GM10266 (cell line): ENCODE measurements around the gene TIGD7.

Source experiments
- DNase-seq: peaks from one replicate; pipeline ENCODE4 v3.0.0; 2012; ENCODE audit errors: extremely low spot score
- TF ChIP-seq, protein P1 (sequence below): IDR thresholded peaks from 2 replicates; pipeline ENCODE4 v1.5.1; 2012; ENCODE audit warnings: mild to moderate bottlenecking, low read depth; ENCODE audit not compliant: control insufficient read depth, insufficient read depth; ENCODE audit errors: missing control alignments

Gene TIGD7

DNA sequence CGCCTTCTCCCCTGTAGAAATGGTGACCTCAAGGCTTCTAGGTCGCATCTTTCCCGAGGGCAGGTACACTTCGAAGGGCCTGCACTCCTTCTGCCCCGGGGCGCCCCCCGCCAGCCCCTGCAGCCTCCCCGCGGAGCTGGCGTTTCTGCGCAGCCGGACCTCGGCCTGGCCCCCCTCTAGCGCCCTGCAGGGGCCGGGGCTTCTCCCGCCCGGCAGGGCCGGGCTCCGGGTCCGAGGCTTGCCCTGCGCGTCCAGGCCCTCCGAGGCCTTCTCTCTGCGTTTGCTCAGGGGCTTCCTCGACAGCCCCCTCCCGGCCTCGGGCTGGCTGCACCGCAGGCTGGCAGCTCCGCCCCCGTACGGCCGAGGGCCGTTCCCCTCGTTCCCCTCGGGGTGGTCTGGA is 50.9 kb downstream of the TIGD7 start:
- TF ChIP-seq, protein P1, sequence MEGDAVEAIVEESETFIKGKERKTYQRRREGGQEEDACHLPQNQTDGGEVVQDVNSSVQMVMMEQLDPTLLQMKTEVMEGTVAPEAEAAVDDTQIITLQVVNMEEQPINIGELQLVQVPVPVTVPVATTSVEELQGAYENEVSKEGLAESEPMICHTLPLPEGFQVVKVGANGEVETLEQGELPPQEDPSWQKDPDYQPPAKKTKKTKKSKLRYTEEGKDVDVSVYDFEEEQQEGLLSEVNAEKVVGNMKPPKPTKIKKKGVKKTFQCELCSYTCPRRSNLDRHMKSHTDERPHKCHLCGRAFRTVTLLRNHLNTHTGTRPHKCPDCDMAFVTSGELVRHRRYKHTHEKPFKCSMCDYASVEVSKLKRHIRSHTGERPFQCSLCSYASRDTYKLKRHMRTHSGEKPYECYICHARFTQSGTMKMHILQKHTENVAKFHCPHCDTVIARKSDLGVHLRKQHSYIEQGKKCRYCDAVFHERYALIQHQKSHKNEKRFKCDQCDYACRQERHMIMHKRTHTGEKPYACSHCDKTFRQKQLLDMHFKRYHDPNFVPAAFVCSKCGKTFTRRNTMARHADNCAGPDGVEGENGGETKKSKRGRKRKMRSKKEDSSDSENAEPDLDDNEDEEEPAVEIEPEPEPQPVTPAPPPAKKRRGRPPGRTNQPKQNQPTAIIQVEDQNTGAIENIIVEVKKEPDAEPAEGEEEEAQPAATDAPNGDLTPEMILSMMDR, result no peak
- DNase-seq, result no peak

DNA sequence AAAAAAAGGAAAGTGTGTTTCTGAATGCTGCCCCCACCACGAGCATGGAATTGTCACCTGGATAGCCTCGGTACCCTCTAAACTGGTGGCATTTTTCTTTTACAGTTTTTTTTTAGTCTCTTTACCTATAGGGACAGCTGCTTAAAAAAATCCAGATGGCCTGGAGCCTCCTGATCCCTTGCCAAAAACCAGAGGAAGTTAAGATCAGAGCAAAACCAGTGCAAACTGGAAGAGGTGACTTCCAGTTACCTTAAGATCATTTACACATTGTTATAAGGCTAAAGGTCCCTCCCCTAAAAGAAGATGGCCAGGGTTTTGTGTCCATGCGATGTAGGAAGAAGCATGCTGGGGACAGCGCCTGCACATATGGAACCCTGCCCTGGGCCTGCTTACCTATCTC is 52.3 kb downstream of the TIGD7 start:
- no peak for DNase-seq
- TF ChIP-seq, protein P1, result no peak

DNA sequence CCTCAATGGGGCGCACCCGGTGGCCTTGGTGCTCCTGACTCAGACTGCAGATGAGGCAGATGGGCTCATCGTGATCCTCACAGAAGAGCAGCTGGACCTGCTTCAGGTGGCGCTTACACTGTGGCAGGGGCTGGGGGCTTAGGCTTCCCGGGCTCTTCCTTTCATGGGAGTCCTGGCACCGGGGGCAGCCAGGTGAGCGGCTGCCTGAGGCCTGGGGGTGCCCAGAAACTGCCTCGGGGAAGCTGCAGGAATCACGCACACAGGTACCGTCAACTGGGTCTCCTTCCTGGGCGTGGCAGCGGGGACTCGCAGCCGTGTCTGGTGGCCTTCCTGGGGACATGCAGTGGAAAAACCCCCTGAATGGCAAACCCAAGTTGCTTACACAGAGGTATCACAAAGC is 55.8 kb downstream of the TIGD7 start:
- DNase-seq, result no peak
- TF ChIP-seq, protein P1, result no peak

DNA sequence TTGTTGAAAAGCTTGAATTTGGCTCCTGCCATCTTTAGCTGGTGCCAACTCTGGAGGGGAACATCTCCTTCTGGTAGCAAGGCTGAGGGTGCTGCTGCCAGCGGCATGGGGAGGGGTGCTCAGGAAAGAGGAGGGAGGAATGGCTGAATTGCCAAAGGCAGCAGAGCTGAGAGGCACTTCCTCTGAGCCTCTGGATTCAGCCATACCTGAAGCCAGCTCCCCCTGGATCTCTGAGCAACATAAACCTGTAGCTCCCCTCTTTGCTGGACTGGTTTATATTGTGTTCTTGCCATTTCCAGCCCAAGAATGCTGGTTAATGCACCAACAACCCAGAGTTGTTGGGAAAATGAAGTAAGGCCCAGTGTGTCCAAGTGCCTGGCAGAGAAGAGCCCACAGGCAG is 56.2 kb downstream of the TIGD7 start:
- TF ChIP-seq, protein P1, result no peak
- no peak for DNase-seq
